WTC11 (cell line): Measurements from ENCODE around the gene LAMA3. TPM values are rescaled to one million over a fixed set of nuclear protein-coding genes. Genes with fewer than 3 reads are reported as not detected.

Experiments used
- ATAC-seq: fragments of 200-7000 bp; cut with Tn5 transposase; 2 replicates; pipeline ENCODE4 v1.10.0; 2021; ENCODE audit warnings: mild to moderate bottlenecking, moderate library complexity
- CTCF ChIA-PET: fragments of 300-600 bp; sonication (Branson Sonifier 250); formaldehyde crosslinking; loops from one replicate; lab custom pipeline; 2021; ENCODE audit warnings: antibody characterized with exemption; lab: Charles Lee
- POLR2A ChIA-PET: fragments of 350-600 bp; sonication (Branson Sonifier 250); formaldehyde crosslinking; loops from one replicate; lab custom pipeline; 2021; ENCODE audit warnings: antibody characterized with exemption; lab: Charles Lee
- DNase-seq: peaks from one replicate; pipeline ENCODE4 v3.0.0; 2021; ENCODE audit warnings: low spot score
- H3K27ac Mint-ChIP-seq: 2 replicates; pipeline ENCODE4 v1.8.0; 2021; ENCODE audit warnings: mixed read lengths
- H3K27me3 Mint-ChIP-seq: 2 replicates; pipeline ENCODE4 v1.8.0; 2021; ENCODE audit warnings: low read depth, mild to moderate bottlenecking, moderate library complexity, mixed read lengths
- H3K36me3 Mint-ChIP-seq: 2 replicates; pipeline ENCODE4 v1.8.0; 2021; ENCODE audit warnings: mixed read lengths
- H3K4me1 Mint-ChIP-seq: 2 replicates; pipeline ENCODE4 v1.8.0; 2022; ENCODE audit warnings: mixed read lengths
- H3K4me3 Mint-ChIP-seq: 2 replicates; pipeline ENCODE4 v1.8.0; 2021; ENCODE audit warnings: mild to moderate bottlenecking, moderate library complexity, mixed read lengths
- H3K9me3 Mint-ChIP-seq: 2 replicates; pipeline ENCODE4 v1.8.0; 2021; ENCODE audit warnings: mixed read lengths
- ATF1 ChIP-seq: sonication (generic); formaldehyde crosslinking; IDR thresholded peaks from 2 replicates; pipeline ENCODE4 v1.8.1; 2023; ENCODE audit warnings: mild to moderate bottlenecking, moderate library complexity, missing genetic modification reagents
- FOXJ3 ChIP-seq: sonication (generic); formaldehyde crosslinking; IDR thresholded peaks from 2 replicates; pipeline ENCODE4 v1.9.0; 2021; ENCODE audit warnings: missing genetic modification reagents, mild to moderate bottlenecking, borderline replicate concordance
- FOXK1 ChIP-seq: sonication (generic); formaldehyde crosslinking; IDR thresholded peaks from 2 replicates; pipeline ENCODE4 v1.8.0; 2022; ENCODE audit warnings: mild to moderate bottlenecking, moderate library complexity, missing genetic modification reagents
- FOXP1 ChIP-seq: sonication (generic); formaldehyde crosslinking; IDR thresholded peaks from 2 replicates; pipeline ENCODE4 v1.8.0; 2022; ENCODE audit warnings: missing genetic modification reagents, mild to moderate bottlenecking, moderate library complexity, borderline replicate concordance
- GTF2I ChIP-seq: fragments of 250-450 bp; sonication (Bioruptor Pico); conservative IDR thresholded peaks from 2 replicates; pipeline ENCODE4 v1.4.0; 2021; ENCODE audit warnings: mild to moderate bottlenecking
- IRF2 ChIP-seq: sonication (generic); formaldehyde crosslinking; IDR thresholded peaks from 2 replicates; pipeline ENCODE4 v1.8.0; 2022; ENCODE audit warnings: low read depth, missing genetic modification reagents, borderline replicate concordance
- RORB ChIP-seq: fragments of 250-450 bp; sonication (Bioruptor Pico); IDR thresholded peaks from 2 replicates; pipeline ENCODE4 v1.9.0; 2021; ENCODE audit warnings: mild to moderate bottlenecking
- TCF7 ChIP-seq: sonication (generic); formaldehyde crosslinking; IDR thresholded peaks from 2 replicates; pipeline ENCODE4 v1.8.0; 2022; ENCODE audit warnings: mild to moderate bottlenecking, low read depth, missing genetic modification reagents, moderate library complexity
- TP53 ChIP-seq: sonication (generic); formaldehyde crosslinking; IDR thresholded peaks from 2 replicates; pipeline ENCODE4 v1.8.1; 2023; ENCODE audit warnings: mild to moderate bottlenecking, missing genetic modification reagents
- ZNF263 ChIP-seq: sonication (generic); formaldehyde crosslinking; IDR thresholded peaks from 2 replicates; pipeline ENCODE4 v1.8.1; 2022; ENCODE audit warnings: low read depth, mild to moderate bottlenecking, moderate library complexity, missing genetic modification reagents
- ZNF416 ChIP-seq: fragments of 250-450 bp; sonication (Bioruptor Pico); IDR thresholded peaks from 2 replicates; pipeline ENCODE4 v1.9.0; 2021; ENCODE audit warnings: mild to moderate bottlenecking, inconsistent platforms
- total RNA-seq: library from RNA; stranded (reverse); gene quantifications from 3 replicates; pipeline ENCODE4 v1.2.3, GENCODE V29; 2021
- TF ChIP-seq, protein P1 (sequence below): sonication (generic); formaldehyde crosslinking; IDR thresholded peaks from 2 replicates; pipeline ENCODE4 v1.8.1; 2022; ENCODE audit warnings: low read depth, missing genetic modification reagents, borderline replicate concordance
- TF ChIP-seq, protein P2 (sequence below): sonication (generic); formaldehyde crosslinking; IDR thresholded peaks from 2 replicates; pipeline ENCODE4 v1.8.1; 2022; ENCODE audit warnings: missing genetic modification reagents, borderline replicate concordance
- TF ChIP-seq, protein P3 (sequence below): fragments of 250-450 bp; sonication (Bioruptor Pico); conservative IDR thresholded peaks from 2 replicates; pipeline ENCODE4 v1.9.0; 2021; ENCODE audit warnings: mild to moderate bottlenecking
- TF ChIP-seq, protein P4 (sequence below): sonication (generic); formaldehyde crosslinking; IDR thresholded peaks from 2 replicates; pipeline ENCODE4 v1.8.1; 2022; ENCODE audit warnings: mild to moderate bottlenecking, missing genetic modification reagents, moderate library complexity, borderline replicate concordance
- TF ChIP-seq, protein P5 (sequence below): sonication (generic); formaldehyde crosslinking; IDR thresholded peaks from 2 replicates; pipeline ENCODE4 v1.8.1; 2022; ENCODE audit warnings: low read depth, mild to moderate bottlenecking, moderate library complexity, missing genetic modification reagents, borderline replicate concordance
- TF ChIP-seq, protein P6 (sequence below): sonication (generic); formaldehyde crosslinking; IDR thresholded peaks from 2 replicates; pipeline ENCODE4 v1.8.0; 2022; ENCODE audit warnings: mild to moderate bottlenecking, missing genetic modification reagents
- TF ChIP-seq, protein P7 (sequence below): fragments of 250-450 bp; sonication (Bioruptor Pico); IDR thresholded peaks from 2 replicates; pipeline ENCODE4 v1.8.0; 2021; ENCODE audit warnings: mild to moderate bottlenecking

The LAMA3 gene
- total RNA-seq, 1 experiment from 2014 or later = 0.83 TPM

DNA sequence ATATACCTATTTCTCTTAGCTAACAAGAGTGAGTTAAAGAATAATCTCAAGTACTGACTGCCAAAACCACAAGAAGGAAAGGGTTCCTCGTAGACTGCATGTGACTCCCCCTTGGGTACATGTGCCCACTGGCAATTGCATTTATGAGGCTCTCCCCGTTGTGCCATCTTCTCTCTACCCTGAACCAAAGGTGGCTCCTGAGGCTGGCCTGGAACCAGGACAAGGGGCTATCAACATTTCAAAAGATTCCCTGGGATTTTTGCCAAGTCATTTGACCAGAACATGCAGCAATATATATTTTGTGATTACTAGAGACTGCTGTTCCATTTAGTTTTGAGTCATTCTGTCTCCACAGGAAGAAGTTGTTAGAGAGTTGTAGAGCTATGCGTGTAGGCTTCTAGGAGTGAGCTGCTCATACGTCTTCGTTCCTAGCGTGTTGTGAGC, 45.8 kb downstream of the LAMA3 start:
- ATAC-seq (no peak), DNase-seq (no peak)
- no peaks in the 10 kb centered on the region for H3K36me3 Mint-ChIP-seq
- no peak overlapping the region for H3K4me3 Mint-ChIP-seq
- TF ChIP-seq, protein P1, sequence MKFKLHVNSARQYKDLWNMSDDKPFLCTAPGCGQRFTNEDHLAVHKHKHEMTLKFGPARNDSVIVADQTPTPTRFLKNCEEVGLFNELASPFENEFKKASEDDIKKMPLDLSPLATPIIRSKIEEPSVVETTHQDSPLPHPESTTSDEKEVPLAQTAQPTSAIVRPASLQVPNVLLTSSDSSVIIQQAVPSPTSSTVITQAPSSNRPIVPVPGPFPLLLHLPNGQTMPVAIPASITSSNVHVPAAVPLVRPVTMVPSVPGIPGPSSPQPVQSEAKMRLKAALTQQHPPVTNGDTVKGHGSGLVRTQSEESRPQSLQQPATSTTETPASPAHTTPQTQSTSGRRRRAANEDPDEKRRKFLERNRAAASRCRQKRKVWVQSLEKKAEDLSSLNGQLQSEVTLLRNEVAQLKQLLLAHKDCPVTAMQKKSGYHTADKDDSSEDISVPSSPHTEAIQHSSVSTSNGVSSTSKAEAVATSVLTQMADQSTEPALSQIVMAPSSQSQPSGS (CRISPR knock-in tag) = no peak
- no peak for TF ChIP-seq FOXP1 (CRISPR knock-in tag)
- no peak for TF ChIP-seq TCF7
- TF ChIP-seq GTF2I (CRISPR knock-in tag) = no peak
- no peak for TF ChIP-seq FOXJ3 (CRISPR knock-in tag)
- TF ChIP-seq ATF1 (CRISPR knock-in tag) = no peak
- TF ChIP-seq, protein P2, sequence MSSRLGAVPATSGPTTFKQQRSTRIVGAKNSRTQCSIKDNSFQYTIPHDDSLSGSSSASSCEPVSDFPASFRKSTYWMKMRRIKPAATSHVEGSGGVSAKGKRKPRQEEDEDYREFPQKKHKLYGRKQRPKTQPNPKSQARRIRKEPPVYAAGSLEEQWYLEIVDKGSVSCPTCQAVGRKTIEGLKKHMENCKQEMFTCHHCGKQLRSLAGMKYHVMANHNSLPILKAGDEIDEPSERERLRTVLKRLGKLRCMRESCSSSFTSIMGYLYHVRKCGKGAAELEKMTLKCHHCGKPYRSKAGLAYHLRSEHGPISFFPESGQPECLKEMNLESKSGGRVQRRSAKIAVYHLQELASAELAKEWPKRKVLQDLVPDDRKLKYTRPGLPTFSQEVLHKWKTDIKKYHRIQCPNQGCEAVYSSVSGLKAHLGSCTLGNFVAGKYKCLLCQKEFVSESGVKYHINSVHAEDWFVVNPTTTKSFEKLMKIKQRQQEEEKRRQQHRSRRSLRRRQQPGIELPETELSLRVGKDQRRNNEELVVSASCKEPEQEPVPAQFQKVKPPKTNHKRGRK = no peak
- TF ChIP-seq, protein P3, sequence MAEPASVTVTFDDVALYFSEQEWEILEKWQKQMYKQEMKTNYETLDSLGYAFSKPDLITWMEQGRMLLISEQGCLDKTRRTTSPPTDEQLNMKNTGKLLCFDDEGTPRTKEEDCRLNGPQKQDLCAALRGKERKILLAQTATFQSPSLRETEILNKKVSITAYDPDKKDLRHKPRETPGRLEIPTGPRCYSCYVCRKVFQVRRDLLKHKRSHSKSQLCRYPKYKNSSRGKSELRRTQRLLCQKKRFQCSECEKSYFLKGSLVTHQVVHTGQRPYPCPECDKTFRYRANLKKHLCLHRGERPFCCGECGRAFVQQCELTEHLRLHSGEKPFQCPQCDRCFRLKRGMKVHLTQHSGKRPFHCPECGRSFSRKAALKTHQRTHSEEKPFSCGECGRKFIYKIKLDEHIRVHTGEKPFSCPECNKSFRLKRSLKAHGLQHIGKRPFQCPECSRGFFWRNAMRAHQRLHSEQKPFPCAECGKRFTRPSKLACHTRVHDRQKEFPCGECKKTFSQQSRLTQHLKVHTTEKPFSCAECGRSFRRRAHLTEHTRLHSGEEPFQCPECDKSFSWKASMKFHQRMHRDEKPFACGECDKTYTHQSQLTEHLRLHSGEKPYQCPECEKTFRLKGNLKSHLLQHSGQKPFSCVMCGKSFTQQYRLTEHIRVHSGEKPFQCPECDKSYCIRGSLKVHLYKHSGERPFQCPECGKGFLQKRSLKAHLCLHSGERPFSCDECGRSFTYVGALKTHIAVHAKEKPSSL (CRISPR knock-in tag) = no peak
- TF ChIP-seq IRF2 (CRISPR knock-in tag) = no peak
- no peak for TF ChIP-seq RORB
- TF ChIP-seq, protein P4, sequence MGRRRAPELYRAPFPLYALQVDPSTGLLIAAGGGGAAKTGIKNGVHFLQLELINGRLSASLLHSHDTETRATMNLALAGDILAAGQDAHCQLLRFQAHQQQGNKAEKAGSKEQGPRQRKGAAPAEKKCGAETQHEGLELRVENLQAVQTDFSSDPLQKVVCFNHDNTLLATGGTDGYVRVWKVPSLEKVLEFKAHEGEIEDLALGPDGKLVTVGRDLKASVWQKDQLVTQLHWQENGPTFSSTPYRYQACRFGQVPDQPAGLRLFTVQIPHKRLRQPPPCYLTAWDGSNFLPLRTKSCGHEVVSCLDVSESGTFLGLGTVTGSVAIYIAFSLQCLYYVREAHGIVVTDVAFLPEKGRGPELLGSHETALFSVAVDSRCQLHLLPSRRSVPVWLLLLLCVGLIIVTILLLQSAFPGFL (CRISPR knock-in tag) = no peak
- TF ChIP-seq ZNF263 = no peak
- no peak for TF ChIP-seq TP53 (CRISPR knock-in tag)
- no peak for TF ChIP-seq ZNF416 (CRISPR knock-in tag)
- TF ChIP-seq, protein P5, sequence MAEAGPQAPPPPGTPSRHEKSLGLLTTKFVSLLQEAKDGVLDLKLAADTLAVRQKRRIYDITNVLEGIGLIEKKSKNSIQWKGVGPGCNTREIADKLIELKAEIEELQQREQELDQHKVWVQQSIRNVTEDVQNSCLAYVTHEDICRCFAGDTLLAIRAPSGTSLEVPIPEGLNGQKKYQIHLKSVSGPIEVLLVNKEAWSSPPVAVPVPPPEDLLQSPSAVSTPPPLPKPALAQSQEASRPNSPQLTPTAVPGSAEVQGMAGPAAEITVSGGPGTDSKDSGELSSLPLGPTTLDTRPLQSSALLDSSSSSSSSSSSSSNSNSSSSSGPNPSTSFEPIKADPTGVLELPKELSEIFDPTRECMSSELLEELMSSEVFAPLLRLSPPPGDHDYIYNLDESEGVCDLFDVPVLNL = no peak
- no peak for TF ChIP-seq FOXK1 (CRISPR knock-in tag)
- TF ChIP-seq, protein P6, sequence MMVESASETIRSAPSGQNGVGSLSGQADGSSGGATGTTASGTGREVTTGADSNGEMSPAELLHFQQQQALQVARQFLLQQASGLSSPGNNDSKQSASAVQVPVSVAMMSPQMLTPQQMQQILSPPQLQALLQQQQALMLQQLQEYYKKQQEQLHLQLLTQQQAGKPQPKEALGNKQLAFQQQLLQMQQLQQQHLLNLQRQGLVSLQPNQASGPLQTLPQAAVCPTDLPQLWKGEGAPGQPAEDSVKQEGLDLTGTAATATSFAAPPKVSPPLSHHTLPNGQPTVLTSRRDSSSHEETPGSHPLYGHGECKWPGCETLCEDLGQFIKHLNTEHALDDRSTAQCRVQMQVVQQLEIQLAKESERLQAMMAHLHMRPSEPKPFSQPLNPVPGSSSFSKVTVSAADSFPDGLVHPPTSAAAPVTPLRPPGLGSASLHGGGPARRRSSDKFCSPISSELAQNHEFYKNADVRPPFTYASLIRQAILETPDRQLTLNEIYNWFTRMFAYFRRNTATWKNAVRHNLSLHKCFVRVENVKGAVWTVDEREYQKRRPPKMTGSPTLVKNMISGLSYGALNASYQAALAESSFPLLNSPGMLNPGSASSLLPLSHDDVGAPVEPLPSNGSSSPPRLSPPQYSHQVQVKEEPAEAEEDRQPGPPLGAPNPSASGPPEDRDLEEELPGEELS (CRISPR knock-in tag) = no peak
- TF ChIP-seq, protein P7, sequence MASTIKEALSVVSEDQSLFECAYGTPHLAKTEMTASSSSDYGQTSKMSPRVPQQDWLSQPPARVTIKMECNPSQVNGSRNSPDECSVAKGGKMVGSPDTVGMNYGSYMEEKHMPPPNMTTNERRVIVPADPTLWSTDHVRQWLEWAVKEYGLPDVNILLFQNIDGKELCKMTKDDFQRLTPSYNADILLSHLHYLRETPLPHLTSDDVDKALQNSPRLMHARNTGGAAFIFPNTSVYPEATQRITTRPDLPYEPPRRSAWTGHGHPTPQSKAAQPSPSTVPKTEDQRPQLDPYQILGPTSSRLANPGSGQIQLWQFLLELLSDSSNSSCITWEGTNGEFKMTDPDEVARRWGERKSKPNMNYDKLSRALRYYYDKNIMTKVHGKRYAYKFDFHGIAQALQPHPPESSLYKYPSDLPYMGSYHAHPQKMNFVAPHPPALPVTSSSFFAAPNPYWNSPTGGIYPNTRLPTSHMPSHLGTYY (CRISPR knock-in tag) = no peak
- ChIA-PET CTCF (no interaction called here), POLR2A (no interaction called here)
- peaks cover 2% of the 10 kb centered on the region; the same call in 1 of the 2 replicates for H3K27me3 Mint-ChIP-seq
- H3K9me3 Mint-ChIP-seq = no peaks in the 10 kb centered on the region
- no peak overlapping the region for H3K27ac Mint-ChIP-seq
- H3K4me1 Mint-ChIP-seq = peaks cover 16% of the 10 kb centered on the region
